GM04503 (cell line): ENCODE measurements around the gene BRD2.
"Not testable (repeated sequence)": the region's sequence is repeated elsewhere in the genome, so short reads cannot be mapped to it uniquely, and the experiment has no call there.

ENCODE experiments used
- DNase-seq: peaks from one replicate; pipeline ENCODE4 v3.0.0-alpha.2; 2012; ENCODE audit warnings: low read depth

The BRD2 gene

DNA sequence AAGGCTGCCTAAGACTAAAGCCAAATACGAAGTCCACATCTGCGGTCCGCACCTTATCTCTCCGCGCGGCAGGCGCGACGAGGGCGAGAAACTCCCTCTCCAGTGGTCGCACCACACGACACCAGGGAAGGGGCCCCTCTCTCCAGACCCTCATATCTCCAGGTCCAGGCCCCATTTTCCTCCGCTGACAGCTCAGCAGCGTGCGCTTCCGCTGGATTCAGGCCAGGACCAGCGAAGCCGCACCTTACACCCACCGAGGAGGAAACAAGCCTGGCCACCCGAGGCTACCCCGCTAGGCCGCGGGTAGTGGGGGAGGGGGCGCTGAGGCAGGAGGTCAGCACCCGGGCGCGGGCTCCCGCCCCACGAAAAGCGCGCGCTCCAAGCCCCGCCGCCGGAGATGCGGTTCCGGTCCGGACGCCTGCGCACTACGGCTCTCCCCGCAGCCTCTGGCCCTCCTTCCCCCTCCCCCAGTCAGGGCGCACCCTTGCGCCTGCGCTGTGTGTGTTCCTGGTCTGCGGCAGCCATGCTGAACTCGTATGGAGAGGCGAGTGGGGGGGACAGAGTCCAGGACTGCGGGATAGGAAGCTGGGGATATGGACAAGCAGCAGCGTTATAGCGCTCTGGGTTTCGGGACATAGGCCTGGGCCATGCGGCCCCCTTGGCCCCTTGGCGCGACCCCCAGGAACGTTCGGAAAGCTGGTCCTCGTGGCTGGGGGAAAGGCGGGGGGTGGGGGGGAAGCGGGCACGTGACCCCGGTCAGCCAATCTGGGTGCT is at the start of gene BRD2:
Gene BRD2 (plus strand): TSS at position 502 of the 774 bp plus-strand sequence. CDS start 4,305 bp downstream, outside the sequence.
- DNase-seq, result peak; percentile 71

DNA sequence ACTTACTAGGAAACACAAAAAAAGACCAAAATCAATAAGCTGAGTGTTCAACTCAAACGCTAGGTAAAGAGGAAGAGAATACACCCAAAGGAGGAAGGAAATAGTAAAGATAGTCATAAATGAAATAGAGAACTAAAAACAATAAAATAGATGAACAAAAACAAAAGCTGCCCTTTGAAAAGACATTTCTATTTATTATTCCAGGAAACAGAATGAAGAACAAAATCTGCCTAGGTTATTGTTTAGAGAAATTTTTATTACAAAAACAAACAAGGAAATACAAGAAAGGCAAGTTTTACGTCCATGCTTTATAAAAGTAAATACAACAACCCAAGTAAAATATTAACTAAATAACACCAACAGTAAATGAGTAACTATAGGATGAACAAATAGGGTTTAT is 47.7 kb upstream of the BRD2 start:
- DNase-seq, result no peak

DNA sequence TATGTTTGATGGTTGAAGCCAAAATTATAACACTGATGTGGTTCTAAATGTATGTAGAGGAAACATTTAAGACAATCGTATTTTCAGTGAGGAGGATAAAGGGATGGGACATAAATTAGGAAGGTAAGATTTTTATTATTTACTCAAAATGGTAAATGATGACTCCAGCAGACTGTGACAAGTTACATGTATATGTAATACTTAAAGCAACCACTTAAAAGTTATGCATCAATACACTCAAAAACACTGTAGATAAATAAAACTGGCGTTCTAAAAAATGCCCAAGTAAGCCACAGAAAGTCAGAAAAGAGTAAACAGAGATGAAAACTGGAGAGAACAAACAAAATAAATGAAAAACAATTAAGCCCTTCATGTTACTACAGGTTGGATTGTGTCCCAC is 46.3 kb upstream of the BRD2 start:
- DNase-seq, result no peak

DNA sequence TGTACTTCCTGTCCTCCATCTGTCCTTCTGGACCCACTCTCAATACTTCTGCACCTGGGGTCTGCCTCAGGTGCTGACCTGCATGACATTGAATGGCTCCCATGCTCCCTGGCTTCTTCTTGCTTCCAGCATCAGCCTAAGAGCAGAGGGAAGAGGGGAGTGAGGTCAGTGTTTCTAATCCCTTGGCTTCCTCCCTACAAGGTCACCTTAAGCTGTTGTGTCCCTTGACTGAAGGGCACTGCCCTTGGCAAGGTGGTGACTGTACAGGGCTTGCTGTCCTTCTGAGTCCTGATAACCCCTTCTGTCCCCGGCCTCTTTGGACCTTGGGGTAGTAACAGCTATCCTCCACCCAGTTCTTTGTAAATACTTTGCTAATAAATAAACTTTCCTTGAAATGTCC is 37.2 kb upstream of the BRD2 start:
- no peak for DNase-seq

DNA sequence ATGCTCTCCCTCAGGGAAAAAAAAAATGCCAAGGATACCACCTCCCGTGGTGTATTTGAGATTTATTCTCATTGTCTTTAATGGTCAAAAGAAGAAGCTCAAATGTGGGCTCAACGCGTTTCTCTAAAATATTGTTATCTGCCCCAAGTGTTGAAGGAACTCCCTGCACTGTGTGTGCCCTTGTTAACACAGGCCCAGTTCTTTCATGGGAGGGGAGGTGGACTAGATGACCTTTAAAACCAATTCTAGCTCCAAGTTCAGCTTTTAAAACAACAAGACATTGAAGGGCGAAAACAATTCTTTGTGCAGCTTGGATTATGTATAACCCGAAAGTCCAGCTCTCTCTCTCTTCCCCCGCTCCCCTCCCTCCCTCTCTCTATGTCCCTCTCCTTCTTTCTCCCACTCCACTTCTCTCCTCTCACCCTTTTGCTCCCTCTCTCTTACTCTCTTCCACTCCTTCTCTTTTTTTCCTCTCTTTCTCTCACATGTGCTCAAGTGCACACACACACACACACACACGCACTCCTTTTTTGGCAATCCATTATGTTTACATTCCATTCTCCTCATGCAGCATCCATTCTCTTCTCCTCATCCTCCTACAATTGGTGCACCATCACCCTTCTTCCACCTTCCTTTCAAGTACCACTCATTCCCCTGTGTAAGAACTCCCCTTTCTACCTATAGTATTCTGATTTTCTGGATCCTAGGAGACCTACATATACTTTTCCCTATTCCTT is 36.1 kb upstream of the BRD2 start:
- peak; percentile 33 for DNase-seq

DNA sequence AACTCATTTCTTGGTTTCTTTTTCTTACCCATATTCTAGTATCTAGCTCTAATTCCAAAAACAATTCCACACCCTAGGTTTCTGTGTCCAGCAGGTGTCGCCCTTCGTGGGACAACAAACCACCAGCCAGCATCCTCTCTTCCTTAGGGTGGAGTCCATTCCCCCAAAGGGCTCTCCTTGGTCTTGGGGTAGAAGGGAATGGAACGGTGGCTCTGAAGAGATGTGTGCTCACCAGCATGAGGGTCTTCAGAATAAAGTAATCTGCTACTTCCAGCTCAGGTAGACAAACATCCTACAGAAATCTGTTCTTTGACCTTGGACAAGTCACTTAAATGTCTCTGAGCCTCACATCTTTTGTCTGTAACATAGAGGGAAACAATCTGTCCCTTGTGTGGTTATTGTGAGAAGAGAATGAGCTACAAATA is 34.7 kb upstream of the BRD2 start:
- peak; percentile 15 for DNase-seq

DNA sequence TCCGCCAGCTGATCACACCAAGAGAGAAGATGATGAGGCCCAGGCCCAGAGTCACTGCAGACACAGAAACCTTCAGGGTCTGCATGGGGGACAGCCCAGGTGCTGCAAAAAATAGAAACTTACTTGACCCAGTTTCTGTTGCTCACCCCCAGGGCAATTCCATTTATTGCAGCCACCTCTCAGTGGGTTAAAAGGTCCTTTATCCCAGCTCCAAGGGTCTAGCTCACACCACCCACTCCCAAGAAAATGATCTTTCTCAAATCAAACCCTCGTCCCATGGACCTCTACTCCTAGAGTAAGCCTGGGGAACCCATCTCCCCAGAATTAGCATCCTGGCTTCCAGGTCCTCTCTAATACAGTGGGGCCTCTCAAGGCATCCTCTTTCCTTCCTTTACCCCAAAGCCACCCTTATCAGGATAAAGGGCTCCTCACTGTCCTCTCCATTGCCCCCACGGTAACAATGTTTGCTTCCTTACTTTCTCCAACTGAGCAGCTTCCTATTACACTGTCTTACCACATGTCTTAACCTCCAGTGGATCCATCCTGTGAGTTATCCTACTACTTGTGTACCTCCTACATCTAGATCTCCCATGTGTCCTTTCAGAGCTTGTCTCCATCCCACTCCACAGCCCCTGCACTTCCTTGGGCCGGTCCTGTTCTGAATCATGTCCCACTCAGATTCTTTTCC is 32.7 kb upstream of the BRD2 start:
- no peak for DNase-seq

DNA sequence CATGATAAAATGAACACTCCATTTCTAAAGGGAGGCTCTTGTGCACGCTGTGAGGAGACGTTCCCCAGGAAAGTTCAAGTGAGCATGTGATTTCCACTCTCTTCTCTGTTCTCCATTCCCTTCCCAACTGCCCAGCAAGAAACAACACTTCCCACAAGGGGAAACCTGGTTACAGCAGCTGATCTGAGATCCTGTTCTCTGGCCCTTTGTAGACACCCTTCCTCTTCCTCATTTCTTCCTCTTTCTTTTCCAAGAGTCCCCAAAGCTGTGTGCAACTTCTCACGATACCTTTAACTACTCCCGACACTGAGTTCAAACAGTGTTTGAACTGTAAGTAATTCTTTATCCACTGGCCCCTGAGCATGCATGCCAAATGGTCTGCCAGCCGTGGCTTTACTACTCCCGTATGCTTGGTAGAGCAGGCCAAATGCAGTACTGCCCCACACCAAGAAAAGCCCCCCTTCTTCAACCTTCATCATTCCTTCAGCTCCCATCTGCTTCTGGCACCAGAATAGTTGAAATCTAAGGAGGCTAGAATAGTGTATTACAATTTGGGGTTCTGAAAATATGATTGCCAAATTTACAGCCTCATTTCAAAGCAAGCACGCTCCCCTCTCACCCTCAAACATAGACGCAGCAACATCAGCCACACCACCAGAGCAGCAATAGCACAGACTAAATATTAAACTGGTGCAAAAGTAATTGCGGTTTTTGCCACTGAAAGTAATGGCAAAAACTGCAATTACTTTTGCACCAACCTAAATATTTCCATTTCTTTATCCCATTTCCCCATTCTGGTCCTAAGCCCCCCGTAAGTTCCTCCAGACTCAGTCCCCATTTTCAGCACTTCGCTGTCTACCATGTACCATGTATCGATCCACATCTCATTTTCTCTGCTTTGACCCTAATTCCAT is 31.9 kb upstream of the BRD2 start:
- DNase-seq, result no peak

DNA sequence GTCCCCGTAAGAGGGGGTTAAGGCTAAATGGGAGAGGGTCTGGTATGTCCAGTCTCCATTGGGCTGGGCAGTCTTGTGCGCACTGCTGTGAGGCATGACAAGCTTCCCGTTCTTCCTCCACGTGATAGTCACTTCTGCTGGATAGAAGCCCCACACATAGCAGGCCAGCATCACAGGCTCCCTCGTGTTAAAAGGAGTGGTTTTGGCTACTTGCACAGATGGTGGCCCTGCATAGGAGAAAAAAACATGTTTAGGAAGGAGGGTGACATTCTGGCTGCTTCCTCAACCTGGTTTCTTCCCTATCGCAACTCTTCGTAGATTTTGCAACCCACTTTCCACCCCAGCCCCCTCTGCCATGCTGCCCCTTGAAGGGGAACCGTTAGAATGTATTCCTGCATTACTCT is 31.2 kb upstream of the BRD2 start:
- DNase-seq, result no peak

DNA sequence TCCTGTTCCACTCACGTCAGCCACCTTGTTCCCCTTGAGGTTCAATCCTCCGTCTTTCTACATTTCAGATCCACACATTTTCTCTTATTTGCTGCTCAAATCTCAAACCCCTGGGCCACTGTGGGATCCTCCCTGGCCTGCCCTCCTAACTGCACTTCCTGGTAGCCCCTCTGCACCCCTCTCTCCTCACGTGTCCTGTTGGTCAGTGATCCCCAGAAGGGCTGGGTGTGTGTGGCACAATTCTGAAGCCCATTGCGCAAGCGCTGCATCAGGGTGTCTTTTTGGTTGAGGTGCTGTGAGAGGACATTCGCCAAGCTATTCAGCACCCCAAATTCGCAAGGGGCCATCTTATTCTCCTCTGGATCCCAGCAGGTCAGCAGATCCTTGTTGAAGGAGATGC is 29.9 kb upstream of the BRD2 start:
- no peak for DNase-seq

DNA sequence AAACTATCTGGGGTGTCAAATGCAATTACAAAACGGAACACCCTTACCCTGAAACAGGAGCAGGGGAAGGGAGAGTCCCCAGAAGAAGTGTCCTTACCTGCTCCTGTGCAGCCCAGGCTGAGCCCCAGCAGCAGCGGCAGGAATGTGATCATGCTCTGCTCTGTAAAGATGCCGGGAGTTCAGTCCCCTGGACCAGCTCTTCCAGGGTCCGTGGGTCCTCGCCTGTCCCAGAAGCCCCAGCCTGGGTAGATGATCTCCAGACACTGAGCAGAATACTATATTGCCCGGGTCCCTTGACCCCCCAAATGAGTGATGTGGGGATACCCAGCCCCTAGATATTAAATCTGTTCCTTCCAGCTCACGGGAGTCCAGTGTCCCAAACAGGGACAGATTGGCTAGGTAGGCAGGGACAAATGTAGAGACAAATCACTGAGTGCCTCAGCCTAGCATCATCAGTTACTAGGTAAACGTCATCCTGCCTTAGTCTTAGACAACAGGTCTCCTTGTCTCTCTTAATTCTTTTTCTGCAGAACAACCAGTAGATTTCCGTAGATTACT is 27.7 kb upstream of the BRD2 start, which contains the start of gene HLA-DMB:
Gene HLA-DMB (minus strand): TSS at position 373 of the 558 bp plus-strand sequence. CDS start 221 bp downstream, at position 152.
- DNase-seq, result no peak

DNA sequence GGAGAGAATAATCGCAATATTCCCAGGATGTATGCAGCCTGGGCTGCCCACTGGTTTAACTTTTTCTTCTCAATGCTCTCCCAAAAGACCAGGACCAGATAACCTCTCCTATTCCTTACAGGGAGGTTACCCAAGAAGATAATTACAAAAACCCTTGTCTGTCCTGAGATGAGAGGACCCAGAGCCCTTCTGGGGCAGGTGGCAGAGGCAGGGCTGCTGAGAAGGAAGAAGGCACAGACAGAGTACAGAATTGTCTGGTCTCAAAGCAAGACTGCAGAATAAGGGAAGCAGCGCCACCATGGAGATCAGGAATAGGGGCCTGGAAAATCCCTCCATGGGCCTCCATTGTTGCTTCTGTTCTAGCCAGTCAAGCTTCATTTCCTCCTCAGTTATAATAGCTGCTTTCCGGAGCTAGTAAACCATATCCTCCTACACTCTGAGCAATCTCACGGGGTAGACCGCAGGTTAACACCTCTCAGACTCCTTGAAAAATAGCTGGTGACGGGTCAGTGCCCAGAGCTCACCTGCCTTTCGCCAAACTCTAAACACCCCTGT is 27.1 kb upstream of the BRD2 start:
- DNase-seq, result no peak

DNA sequence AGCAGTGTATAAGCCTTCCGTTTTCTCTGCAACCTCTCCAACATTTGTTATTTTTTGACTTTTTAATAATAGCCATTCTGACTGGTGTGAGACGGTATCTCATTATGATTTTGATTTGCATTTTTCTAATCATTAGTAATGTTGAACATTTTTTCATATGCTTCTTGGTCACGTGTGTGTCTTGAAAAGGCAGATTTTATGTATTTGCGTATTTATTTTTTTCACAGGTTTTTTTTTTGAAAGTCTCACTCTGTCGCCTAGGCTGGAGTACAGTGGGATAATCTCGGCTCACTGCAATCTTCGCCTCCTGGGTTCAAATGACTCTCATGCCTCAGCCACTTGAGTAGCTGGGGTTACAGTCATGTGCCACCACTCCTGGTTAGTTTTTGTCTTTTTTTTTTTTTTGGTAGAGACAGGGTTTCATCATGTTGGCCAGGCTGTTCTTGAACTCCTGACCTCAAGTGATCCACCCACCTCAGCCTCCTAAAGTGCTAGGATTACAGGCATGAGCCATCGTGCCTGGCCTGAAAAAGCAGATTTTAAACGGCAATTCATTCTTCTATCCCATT is 25.8 kb upstream of the BRD2 start:
- not testable (repeated sequence) for DNase-seq

DNA sequence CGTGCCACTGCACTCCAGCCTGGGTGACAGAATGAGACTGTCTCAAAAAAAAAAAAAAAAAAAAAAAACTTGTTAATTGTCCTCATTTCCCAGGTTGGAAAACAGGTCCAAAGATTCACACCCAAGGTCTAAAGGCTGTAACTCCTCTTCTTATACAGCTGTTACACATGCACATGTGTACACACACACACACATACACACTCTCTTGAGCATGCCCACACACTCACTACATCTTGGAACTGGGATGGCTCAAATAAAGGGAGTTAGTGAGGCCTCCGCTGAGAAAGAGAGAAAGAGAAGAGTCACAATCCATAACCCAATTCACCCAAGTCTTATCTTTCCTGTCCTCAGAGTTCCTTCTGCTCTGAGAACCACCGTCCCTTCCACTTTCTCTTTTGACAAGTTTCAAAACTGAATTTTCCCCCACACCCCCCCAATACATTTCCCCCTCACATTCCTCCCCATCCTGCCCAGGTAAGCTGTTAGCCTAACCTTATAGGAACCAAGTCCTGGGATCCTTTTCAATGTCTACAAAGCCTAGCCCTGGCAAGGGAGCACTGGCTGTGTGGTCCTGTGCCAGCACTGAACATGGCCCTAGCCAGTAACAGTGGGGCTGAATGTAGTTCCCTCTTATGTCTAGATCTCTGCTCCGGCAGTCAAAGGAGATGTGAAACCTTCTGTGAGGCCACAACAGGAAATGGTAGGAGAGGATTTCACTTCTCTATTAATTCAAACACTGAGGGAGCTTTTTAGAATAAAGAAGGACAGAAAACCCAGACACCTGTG is 24.3 kb upstream of the BRD2 start:
- DNase-seq, result no peak

DNA sequence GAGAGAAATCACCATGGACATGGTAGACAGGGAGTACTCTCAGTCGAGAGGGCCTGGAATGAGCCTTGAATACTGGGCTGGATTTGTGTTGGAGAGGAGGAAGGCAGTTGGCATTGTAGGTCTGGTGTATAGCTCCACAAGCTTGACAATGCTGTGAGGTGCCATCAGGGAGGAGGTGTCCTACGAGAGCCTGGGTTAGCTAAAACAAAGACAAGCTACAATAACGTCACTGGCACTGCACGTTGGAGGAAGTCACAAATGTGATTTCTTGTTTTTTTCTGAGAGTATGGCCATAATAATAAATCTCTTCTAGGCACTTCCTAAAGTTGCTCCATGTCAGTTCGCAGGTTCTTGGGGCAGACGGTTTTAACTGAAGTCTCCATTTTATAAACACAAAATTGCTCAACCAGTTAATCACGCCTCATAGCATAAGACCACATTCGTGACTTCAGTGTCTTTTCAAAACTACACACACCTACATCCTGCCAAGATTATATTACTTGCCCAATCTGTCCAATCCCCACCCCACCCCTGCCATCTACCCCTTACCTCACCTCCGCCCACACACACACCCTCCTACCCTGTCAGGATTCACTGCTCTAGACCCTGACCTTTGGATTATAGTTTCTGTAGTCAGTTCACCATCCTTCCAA is 23.2 kb upstream of the BRD2 start:
- DNase-seq, result no peak

DNA sequence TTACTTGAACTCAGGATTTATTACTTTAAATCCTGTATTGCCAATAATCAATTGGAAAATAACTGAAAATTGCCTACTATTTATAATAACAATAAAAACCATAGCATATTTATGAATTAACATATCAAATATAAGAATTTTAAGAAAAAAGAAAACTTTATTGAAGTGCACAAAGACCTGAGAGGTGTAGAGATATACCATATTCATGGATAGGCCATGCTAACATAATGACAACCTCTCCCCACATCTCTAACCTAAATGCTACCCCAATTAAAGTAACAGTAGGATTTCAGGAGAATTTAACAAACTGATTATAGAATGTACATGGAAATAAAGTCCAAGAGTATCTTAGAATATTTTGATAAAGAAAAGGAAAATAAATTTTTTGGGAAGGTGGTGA is 22.4 kb upstream of the BRD2 start:
- DNase-seq, result no peak

DNA sequence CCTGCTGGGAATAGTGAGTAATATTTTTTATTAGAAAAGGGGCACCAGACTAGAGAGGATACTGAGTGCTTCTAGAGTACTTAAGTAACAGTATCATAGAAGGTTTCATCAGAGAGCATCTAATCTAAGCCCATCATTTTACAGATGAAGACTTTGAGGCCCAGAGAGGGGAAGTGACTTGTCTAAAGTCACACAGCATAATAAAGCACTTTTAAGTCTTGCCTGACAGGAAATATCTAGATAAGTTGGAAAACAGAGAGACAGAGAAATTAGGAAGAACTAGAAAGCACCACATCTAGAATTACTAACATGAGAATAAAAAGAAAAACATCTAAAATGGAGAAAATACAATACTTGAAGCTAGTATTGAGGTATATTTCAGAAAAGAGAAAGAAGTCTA is 21.5 kb upstream of the BRD2 start:
- no peak for DNase-seq

DNA sequence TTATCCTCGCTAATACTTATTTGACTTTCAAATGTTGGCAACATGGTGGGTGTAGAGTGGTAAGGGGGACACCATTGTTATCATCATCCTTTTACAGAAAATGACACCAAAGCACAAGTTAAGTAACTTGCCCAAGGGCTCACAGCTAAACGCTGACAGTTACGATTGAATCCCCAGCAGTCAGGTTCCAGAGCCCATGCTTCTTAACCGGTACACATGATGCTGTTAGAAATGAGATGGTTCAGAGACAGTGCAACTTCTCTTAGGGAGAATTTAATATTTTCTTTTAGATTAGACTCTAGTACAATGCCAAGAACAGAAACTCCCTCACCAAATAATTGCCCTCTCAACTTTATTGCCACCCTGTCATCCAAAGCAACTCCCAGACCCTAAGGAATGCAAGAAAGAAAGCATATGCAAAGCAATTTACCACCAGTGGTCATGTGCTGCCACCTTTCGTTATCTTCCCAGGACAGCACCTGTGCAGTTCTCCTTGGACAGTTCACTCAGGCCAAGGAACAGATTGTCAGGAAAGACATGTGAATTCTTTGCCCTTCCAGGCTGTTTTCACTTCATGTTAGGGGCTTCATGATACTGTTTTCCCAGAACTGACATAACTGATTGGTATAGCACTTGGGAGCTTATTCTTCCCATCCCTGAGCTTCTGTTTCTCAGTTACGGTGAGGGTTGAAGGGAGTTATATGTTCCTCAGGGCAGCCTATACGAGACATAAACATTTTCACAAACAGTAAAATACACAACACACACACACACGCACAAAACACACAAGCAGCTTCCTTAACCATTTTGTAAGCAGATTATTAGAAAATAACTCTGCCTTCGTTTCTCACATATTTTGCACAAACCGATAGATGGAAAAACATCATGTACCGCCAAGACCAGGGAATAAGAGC is 20.6 kb upstream of the BRD2 start:
- DNase-seq, result no peak
